Stimulated activated CD4-positive, alpha-beta T cell treated with anti-CD3 and anti-CD28 coated beads, Interleukin-12 subunit alpha, Interleukin-12 subunit beta, amount 100 ng/mL, for 4 hours (primary cell): ENCODE results near the gene USP44.
"Not testable (repeated sequence)": the region's sequence is repeated elsewhere in the genome, so short reads cannot be mapped to it uniquely, and the experiment has no call there.

Source experiments
- DNase-seq: peaks from one replicate; pipeline ENCODE4 v3.0.0-alpha.2; 2020

Gene USP44

GRCh38 chr12:95505039-95505438, 46.2 kb downstream of the USP44 start:
- no peak for DNase-seq

DNA sequence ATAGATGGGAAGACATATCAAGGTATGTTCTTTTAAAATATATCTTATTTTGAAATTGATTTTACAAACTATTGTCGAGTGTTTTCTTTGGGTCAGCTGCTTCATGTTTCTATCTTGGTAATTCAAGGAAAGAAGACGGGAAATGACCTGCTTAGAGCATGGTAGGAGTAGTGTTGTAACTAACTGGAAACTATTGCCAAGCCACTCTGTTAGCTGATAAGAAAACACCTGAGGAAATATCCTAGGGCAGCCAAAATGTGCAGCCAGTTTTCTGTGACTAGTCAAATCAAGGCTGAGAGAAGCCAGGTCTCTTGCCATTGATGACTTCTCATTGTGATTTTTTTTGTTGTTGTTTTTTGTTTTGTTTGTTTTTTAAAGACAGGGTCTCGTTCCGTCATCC, 47.1 kb downstream of the USP44 start:
- no peak for DNase-seq

DNA sequence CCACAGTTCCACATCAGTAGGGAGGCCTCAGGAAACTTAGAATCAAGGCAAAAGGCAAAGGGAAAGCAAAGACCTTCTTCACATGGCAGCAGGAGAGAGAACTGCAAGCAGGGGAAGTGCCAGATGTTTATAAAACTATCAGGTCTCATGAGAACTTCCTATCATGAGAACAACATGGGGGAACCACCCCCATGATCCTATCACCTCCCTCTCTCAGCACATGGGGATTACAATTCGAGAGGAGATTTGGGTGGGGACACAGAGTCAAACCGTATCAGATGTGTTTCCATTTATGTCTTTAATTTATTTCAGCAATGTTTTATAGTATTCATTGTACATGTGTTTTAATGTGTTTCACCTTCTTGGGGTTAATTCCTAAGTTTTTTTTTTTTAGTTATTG, 51.5 kb downstream of the USP44 start:
- no peak for DNase-seq

GRCh38 chr12:95498968-95499367, 52.3 kb downstream of the USP44 start:
- DNase-seq: no peak

GRCh38 chr12:95497031-95497430, 54.2 kb downstream of the USP44 start:
- no peak for DNase-seq

GRCh38 chr12:95495433-95495832, 55.8 kb downstream of the USP44 start:
- no peak for DNase-seq

GRCh38 chr12:95494888-95495287, 56.4 kb downstream of the USP44 start:
- DNase-seq: no peak

DNA sequence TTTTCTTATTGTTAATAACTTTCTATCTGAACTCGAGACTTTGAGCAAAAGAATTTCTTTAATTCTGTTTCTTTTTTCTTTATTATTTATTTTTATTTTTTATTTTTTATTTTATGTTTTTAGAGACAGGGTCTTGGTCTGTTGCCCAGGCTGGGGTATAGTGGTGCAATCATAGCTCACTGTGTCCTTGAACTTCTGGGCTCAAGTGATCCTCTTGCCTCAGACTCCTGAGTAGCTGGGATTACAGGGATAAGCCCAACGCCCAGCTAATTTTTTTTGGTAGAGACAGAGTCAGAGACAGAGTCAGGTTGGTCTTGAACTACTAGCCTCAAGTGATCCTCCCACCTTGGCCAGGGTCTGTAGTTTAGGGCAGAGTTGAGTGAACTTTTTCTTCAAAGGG, 58.8 kb downstream of the USP44 start:
- no peak for DNase-seq

DNA sequence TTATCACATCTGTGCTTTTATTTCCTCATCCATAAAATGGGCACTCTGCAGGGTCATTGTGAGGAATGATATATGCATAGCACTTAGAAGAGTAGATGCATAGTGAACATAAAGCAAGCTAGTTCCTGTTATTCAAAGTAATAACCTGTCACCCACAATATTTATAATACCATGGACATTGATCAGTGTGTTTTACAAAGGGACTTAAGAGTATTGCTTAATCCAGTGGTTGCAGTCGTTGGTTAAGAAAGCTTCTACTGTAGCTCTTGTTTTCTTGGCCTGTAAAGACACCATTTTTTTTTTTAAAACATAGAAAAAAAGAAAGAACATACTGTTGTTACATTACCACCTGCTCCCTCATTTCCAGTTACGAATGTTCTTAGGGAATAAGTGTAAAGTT, 64.3 kb downstream of the USP44 start:
- DNase-seq: no peak

- DNase-seq: no peak
Observed at GRCh38 chr12:95484524-95484923, 66.8 kb downstream of the USP44 start.

- DNase-seq: not testable (repeated sequence)
Observed at GRCh38 chr12:95482564-95482963, 68.7 kb downstream of the USP44 start.

GRCh38 chr12:95481888-95482287, 69.4 kb downstream of the USP44 start:
- no peak for DNase-seq

GRCh38 chr12:95481072-95481471, 70.2 kb downstream of the USP44 start:
- DNase-seq: no peak

- no peak for DNase-seq
Observed at GRCh38 chr12:95480230-95480629, 71.0 kb downstream of the USP44 start.

GRCh38 chr12:95474660-95474958, 76.7 kb downstream of the USP44 start:
- no peak for DNase-seq

- peak; percentile 91 for DNase-seq
Observed at GRCh38 chr12:95473884-95474659, 77.2 kb downstream of the USP44 start, which contains the start of gene METAP2. Gene METAP2, plus strand, starts transcription at chr12:95474152. Its CDS starts 28 bp downstream, at chr12:95474180.

DNA sequence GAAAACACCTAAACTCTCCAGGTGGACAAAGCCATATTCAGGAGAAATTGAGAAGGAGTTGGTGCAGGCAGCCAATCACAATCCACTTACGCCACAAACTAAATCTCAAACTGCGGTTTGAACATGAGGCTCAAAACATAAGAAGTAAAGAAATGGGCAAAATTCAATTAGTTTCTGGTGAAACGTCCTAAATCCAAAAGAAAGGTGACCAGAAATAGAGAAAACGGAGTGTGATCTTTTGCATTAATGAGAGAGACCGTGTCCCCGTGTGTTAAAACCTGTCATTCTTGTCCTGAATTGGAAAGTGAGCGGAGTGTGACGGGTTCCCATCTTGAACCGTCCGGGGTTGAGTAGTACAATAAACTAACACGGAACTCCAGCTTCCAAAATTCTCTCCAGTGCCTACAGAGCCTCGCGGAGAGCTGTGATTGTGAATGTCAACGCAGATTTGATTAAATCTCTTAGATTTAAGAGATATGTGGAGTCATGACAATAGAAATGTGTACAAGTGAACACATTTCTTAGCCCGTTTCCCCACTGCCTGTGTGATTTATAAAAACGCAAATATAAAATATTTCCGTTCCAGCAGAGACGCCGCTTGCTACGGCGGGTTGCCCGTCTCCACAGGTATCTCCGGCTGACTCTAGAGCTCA, 77.9 kb downstream of the USP44 start:
- peak; percentile 17 for DNase-seq

DNA sequence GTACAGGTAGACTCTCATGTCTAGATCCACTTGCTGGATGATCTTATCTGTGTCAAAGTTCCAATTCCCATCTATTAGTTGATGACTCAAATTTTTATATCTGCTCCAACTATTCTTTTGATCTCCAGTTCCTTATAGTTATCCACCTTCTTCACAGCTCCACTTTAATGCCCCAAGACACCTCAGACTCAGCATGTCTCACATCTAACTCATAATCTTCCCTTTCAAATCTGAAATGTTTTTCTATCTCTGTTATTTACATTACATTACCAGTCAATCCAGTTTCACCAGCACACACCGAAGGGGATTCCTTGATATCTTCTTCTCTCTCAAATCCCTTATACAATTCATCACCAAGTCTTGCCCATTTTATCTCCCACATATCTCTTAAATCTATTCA, 81.0 kb downstream of the USP44 start:
- DNase-seq: no peak
